ENCODE data around the gene ZDHHC7.
A peak's percentile ranks its signal among the peaks of the same experiment; 100 is the strongest.
"Not testable (repeated sequence)": the region's sequence is repeated elsewhere in the genome, so short reads cannot be mapped to it uniquely, and the experiment has no call there.

ZDHHC7 gene

DNA sequence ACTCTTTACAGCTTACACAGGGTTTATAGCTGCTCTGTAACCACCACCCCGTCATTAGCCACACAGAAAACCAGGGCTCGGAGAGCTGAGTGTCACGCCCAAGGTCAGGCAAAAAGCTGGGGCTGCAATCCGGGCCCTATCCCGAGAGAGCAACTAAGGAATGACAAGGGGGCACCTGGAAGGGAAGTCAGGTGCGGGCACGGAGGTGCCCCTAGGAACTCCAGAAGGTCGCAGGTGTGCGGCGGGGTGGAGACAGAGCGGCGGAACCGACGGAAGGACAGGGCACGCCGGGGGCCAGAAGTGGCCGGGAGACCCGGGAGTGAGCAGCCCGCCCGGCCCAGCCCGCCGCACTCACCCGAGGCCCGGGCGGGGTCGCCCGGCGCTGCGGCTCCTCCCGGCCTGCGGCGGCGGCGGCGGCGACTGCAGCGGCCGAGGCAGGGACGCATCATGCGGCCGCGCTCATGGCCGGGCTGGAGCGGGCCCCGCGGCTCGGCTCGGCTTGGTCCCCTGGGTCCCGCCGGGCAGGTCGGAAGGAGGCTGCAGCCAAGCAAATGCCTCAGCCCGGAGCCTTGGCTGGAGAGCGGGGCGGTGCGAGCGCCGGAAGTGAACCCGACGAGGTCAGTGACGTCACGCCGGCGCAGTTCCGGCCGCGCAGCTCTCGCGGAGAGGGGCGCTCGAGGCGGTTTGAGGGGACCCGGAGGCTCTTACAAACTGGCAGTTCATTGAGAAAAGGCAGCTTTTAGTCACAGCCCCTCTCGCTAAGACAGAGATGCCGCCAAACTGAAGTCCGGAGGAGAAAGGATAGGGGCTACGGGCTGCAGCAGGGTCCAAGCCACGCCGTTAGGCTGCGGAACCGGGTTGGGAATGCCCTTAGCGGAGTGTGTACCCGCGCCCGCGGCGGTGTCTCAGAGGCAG, at the start of gene ZDHHC7:
Gene ZDHHC7 (minus strand): TSS at position 605 of the 915 bp plus-strand sequence. CDS start 20,917 bp downstream, outside the sequence.
- Mint-ChIP-seq H3K4me3 (peak within 1 kb of the TSS; percentile 100), H3K4me1 (peaks cover 30% of the 10 kb centered on the region), H3K27me3 (peaks cover 9% of the 10 kb centered on the region), H3K36me3 (peaks cover 5% of the 10 kb centered on the region), H3K27ac (peak within 1 kb of the TSS; percentile 99), H3K9me3 (no peaks in the 10 kb centered on the region)
- DNase-seq (ENCODE audit: low spot score in 2 of 2) (peak; percentile 84 to 88), ATAC-seq (ENCODE audit: low read depth) (peak; percentile 95)

DNA sequence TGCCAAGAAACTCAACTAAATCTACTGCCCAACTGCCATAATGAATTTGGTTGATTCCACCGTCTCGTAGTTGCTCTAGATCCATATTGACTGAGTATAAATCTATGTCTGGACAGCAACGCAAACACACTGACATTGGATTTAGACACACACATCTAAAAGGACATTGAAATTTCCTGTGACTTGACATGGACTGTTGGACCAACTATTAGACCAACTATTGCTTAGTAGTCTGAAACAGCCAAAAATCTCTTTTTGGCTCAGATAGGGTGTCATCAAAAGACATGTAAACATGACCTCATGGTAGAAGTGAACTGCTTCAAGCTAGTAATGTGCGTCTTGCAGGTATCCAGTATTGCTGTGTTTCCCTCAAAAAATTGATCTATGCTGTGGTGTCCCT, 47.6 kb upstream of the ZDHHC7 start:
- H3K4me3 Mint-ChIP-seq = no peak overlapping the region
- peaks cover 3% of the 10 kb centered on the region for H3K27me3 Mint-ChIP-seq
- no peak for DNase-seq (ENCODE audit: low spot score in 2 of 2)
- no peak for ATAC-seq (ENCODE audit: low read depth)
- no peaks in the 10 kb centered on the region for H3K9me3 Mint-ChIP-seq
- H3K36me3 Mint-ChIP-seq = no peaks in the 10 kb centered on the region
- H3K4me1 Mint-ChIP-seq = peaks cover 40% of the 10 kb centered on the region
- no peak overlapping the region for H3K27ac Mint-ChIP-seq

DNA sequence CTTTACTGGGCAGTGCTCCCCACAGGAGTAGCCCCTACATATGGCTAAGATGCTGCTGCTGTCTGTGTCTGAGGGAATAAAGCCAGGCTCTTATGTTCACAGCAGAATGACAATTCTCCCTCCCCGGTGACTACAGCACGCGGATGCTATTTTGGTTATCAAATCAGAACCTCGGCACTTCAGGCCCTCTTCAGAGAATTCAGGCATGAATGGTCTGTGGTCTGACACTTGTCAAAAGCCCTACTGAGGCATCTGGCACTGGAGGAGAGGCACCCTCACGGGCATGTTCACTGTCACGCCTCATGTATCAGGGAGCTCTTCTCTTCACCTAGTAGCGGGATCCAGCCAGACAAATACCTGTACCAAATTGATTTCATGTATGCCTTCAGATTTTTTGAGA, 46.6 kb upstream of the ZDHHC7 start:
- DNase-seq (ENCODE audit: low spot score in 2 of 2) (no peak), ATAC-seq (ENCODE audit: low read depth) (peak; percentile 28)
- H3K9me3 Mint-ChIP-seq = no peaks in the 10 kb centered on the region
- no peaks in the 10 kb centered on the region for H3K36me3 Mint-ChIP-seq
- peaks cover 40% of the 10 kb centered on the region for H3K4me1 Mint-ChIP-seq
- H3K27ac Mint-ChIP-seq = peak overlapping the region; percentile 42
- H3K4me3 Mint-ChIP-seq = peak overlapping the region; percentile 12
- H3K27me3 Mint-ChIP-seq = peaks cover 3% of the 10 kb centered on the region

DNA sequence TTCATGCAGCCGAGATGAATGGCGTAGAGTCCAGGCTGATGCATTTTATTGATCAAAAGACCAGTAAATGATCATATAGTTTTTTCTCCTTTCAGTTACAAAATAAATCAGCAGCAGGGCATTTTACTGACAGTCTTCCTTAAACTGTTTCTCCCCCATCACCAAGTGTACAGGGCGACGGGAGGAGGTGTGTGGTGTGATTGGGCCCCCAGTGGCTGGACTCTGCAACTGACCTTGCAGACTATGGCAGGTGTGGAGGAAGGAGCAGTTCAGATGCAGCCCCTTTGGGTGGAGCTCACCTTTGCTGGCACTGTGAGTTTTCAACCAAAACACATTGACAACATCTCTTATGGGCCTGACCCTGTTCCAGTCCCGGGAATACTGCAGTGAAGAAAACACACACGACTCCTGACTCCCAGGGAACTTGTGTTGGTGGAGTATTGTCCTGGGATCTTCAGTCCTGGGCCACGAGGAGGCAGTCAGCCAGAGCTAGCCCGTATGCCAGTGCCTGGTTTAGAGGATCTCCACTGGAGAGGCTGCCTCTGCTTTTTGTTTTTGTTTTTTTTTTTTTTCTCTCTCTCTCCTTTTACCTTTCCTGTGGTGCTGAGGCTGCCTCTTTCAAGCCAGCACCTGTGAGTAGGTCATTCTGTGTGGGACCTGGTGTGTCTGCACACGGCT, 46.0 kb upstream of the ZDHHC7 start:
- Mint-ChIP-seq H3K4me3 (peak overlapping the region; percentile 48), H3K27ac (peak overlapping the region; percentile 42), H3K36me3 (no peaks in the 10 kb centered on the region), H3K27me3 (peaks cover 3% of the 10 kb centered on the region), H3K4me1 (peaks cover 40% of the 10 kb centered on the region), H3K9me3 (no peaks in the 10 kb centered on the region)
- no peak for DNase-seq (ENCODE audit: low spot score in 2 of 2)
- ATAC-seq (ENCODE audit: low read depth) = no peak

- H3K4me3 Mint-ChIP-seq = peak overlapping the region; percentile 63
- peak overlapping the region; percentile 64 for H3K27ac Mint-ChIP-seq
- H3K27me3 Mint-ChIP-seq = peaks cover 2% of the 10 kb centered on the region
- peaks cover 33% of the 10 kb centered on the region for H3K4me1 Mint-ChIP-seq
- H3K36me3 Mint-ChIP-seq = no peaks in the 10 kb centered on the region
- H3K9me3 Mint-ChIP-seq = no peaks in the 10 kb centered on the region
- ATAC-seq (ENCODE audit: low read depth) (no peak), DNase-seq (ENCODE audit: low spot score in 2 of 2) (no peak)
Measured at GRCh38 chr16:85056211-85056748, 44.9 kb upstream of the ZDHHC7 start.

- peak; percentile 95 for ATAC-seq (ENCODE audit: low read depth)
- no peaks in the 10 kb centered on the region for H3K9me3 Mint-ChIP-seq
Measured at GRCh38 chr16:85055493-85056210, 44.3 kb upstream of the ZDHHC7 start.

GRCh38 chr16:85054948-85055492, 43.7 kb upstream of the ZDHHC7 start:
- ATAC-seq (ENCODE audit: low read depth) = no peak
- H3K9me3 Mint-ChIP-seq = no peaks in the 10 kb centered on the region
- peak overlapping the region; percentile 63 for H3K4me3 Mint-ChIP-seq
- peaks cover 4% of the 10 kb centered on the region for H3K27me3 Mint-ChIP-seq
- peaks cover 37% of the 10 kb centered on the region for H3K4me1 Mint-ChIP-seq
- no peak for DNase-seq (ENCODE audit: low spot score in 2 of 2)
- H3K36me3 Mint-ChIP-seq = no peaks in the 10 kb centered on the region
- H3K27ac Mint-ChIP-seq = peak overlapping the region; percentile 64

More at GRCh38 chr16:85055493-85056210, 44.3 kb upstream of the ZDHHC7 start:
- Mint-ChIP-seq H3K4me1 (peaks cover 34% of the 10 kb centered on the region), H3K27me3 (peaks cover 2% of the 10 kb centered on the region), H3K27ac (peak overlapping the region; percentile 64), H3K4me3 (peak overlapping the region; percentile 63), H3K36me3 (no peaks in the 10 kb centered on the region)
- peak; percentile 24 to 57 for DNase-seq (ENCODE audit: low spot score in 2 of 2)

- H3K27ac Mint-ChIP-seq; DNase-seq (ENCODE audit: low spot score in 2 of 2); H3K4me3 Mint-ChIP-seq; H3K36me3 Mint-ChIP-seq; H3K27me3 Mint-ChIP-seq; ATAC-seq (ENCODE audit: low read depth); H3K9me3 Mint-ChIP-seq: not testable (repeated sequence)
- H3K4me1 Mint-ChIP-seq = peaks cover 37% of the 10 kb centered on the region
Measured at GRCh38 chr16:85054321-85054720, 43.0 kb upstream of the ZDHHC7 start.

- peaks cover 8% of the 10 kb centered on the region for H3K27me3 Mint-ChIP-seq
- H3K4me1 Mint-ChIP-seq = peaks cover 29% of the 10 kb centered on the region
- H3K27ac Mint-ChIP-seq = no peak overlapping the region
- no peak for DNase-seq (ENCODE audit: low spot score in 2 of 2)
- H3K9me3 Mint-ChIP-seq = no peaks in the 10 kb centered on the region
- ATAC-seq (ENCODE audit: low read depth) = no peak
- no peak overlapping the region for H3K4me3 Mint-ChIP-seq
- no peaks in the 10 kb centered on the region for H3K36me3 Mint-ChIP-seq
Measured at GRCh38 chr16:85052536-85052935, 41.2 kb upstream of the ZDHHC7 start.

- Mint-ChIP-seq H3K4me3 (no peak overlapping the region), H3K4me1 (peaks cover 22% of the 10 kb centered on the region), H3K9me3 (no peaks in the 10 kb centered on the region), H3K27me3 (peaks cover 8% of the 10 kb centered on the region), H3K36me3 (no peaks in the 10 kb centered on the region), H3K27ac (no peak overlapping the region)
- ATAC-seq (ENCODE audit: low read depth) = no peak
- no peak for DNase-seq (ENCODE audit: low spot score in 2 of 2)
Measured at GRCh38 chr16:85051683-85052082, 40.3 kb upstream of the ZDHHC7 start.

- no peak for DNase-seq (ENCODE audit: low spot score in 2 of 2)
- no peaks in the 10 kb centered on the region for H3K9me3 Mint-ChIP-seq
- ATAC-seq (ENCODE audit: low read depth) = no peak
- peaks cover 10% of the 10 kb centered on the region for H3K27me3 Mint-ChIP-seq
- H3K36me3 Mint-ChIP-seq = no peaks in the 10 kb centered on the region
- H3K27ac Mint-ChIP-seq = no peak overlapping the region
- H3K4me1 Mint-ChIP-seq = peaks cover 16% of the 10 kb centered on the region
- no peak overlapping the region for H3K4me3 Mint-ChIP-seq
Measured at GRCh38 chr16:85051067-85051581, 39.8 kb upstream of the ZDHHC7 start.

GRCh38 chr16:85049706-85050305, 38.5 kb upstream of the ZDHHC7 start:
- Mint-ChIP-seq H3K27me3 (peaks cover 10% of the 10 kb centered on the region), H3K9me3 (no peaks in the 10 kb centered on the region), H3K4me1 (peaks cover 5% of the 10 kb centered on the region), H3K4me3 (no peak overlapping the region), H3K27ac (no peak overlapping the region), H3K36me3 (no peaks in the 10 kb centered on the region)
- no peak for ATAC-seq (ENCODE audit: low read depth)
- DNase-seq (ENCODE audit: low spot score in 2 of 2) = no peak

All from memory B cell (primary cell).